ENCODE results near the gene CHRNA3. TPM values are rescaled to one million over a fixed set of nuclear protein-coding genes. Genes with fewer than 3 reads are reported as not detected.

The CHRNA3 gene
- total and polyA plus RNA-seq, 2 donors (not counting 1 experiment from before 2014, with no cell fraction given): not detected

DNA sequence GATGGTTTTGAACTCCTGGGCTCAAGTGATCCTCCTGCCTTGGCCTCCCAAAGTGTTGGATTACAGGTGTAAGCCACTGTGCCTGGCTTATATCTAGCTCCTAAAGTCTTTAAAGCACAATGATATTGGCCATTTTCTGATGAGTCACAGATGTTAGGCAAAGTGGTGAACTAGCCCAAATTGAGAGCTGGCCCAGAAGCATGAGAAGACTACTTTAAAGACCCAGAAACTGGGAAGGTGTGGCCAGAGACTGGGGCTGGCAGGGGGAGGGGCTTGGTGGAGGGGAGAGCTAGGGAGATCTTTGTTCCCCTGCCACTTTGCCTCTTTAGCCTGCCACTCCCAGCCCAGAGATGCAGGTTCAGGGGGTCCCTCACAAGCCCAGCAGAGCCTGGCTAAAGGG lies 21.6 kb downstream of the CHRNA3 start:
- no peak overlapping the region for H3K9ac ChIP-seq (ENCODE audit: low read length)
- H3K79me2 ChIP-seq (ENCODE audit: control insufficient read depth, insufficient read depth, low read length): no peaks in the 10 kb centered on the region
- no peak overlapping the region for H3K27ac ChIP-seq (ENCODE audit: low read length in 2 of 2)
- H3K27me3 Mint-ChIP-seq: peaks cover 13% of the 10 kb centered on the region
- H3K36me3 ChIP-seq (replicated peaks in 1 of 2; ENCODE audit: control extremely low read depth in 1 of 2, control insufficient read depth in 1 of 2, extremely low read depth in 1 of 2, insufficient read depth in 2 of 2, low read length in 1 of 2): no peaks in the 10 kb centered on the region
- H3K4me2 ChIP-seq (replicated peaks; ENCODE audit: low read depth, low read length, poor library complexity, severe bottlenecking): no peak overlapping the region
- no peak for TF ChIP-seq EZH2 (IDR thresholded peaks at IDR 0.05; ENCODE audit: borderline replicate concordance, insufficient read depth, low read depth, low read length, poor library complexity, severe bottlenecking)
- TF ChIP-seq, protein P1, sequence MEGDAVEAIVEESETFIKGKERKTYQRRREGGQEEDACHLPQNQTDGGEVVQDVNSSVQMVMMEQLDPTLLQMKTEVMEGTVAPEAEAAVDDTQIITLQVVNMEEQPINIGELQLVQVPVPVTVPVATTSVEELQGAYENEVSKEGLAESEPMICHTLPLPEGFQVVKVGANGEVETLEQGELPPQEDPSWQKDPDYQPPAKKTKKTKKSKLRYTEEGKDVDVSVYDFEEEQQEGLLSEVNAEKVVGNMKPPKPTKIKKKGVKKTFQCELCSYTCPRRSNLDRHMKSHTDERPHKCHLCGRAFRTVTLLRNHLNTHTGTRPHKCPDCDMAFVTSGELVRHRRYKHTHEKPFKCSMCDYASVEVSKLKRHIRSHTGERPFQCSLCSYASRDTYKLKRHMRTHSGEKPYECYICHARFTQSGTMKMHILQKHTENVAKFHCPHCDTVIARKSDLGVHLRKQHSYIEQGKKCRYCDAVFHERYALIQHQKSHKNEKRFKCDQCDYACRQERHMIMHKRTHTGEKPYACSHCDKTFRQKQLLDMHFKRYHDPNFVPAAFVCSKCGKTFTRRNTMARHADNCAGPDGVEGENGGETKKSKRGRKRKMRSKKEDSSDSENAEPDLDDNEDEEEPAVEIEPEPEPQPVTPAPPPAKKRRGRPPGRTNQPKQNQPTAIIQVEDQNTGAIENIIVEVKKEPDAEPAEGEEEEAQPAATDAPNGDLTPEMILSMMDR (IDR thresholded peaks at IDR 0.05): no peak
- CTCF ChIA-PET: interaction anchor here (0.5 kb wide), 1 partner anchor 38 kb away, joined by 3 read pairs; no protein-coding TSS in a partner anchor
- H3K9me3 Mint-ChIP-seq (ENCODE audit: insufficient read depth): no peaks in the 10 kb centered on the region
- no peak overlapping the region for H3K27ac Mint-ChIP-seq
- H3K27me3 ChIP-seq (replicated peaks in 1 of 4; ENCODE audit: control extremely low read depth in 1 of 4, control insufficient read depth in 3 of 4, insufficient read depth in 4 of 4, low read length in 3 of 4): peaks cover 0 to 8% (median 1%) of the 10 kb centered on the region in 4 experiments
- no peak overlapping the region for H3K4me3 Mint-ChIP-seq
- DNase-seq (no peak), ATAC-seq (ENCODE audit: low read depth) (no peak)
- no peak overlapping the region for H3K4me3 ChIP-seq (ENCODE audit: control extremely low read depth in 1 of 5, extremely low read depth in 1 of 5, insufficient read depth in 1 of 5, low read depth in 2 of 5, low read length in 4 of 5)
- H3K4me1 ChIP-seq (ENCODE audit: control insufficient read depth in 2 of 2, insufficient read depth in 2 of 2, low read length in 2 of 2): no peaks in the 10 kb centered on the region
- no peak overlapping the region for H2AFZ ChIP-seq (ENCODE audit: insufficient read depth, low read depth, low read length, poor library complexity, severe bottlenecking)
- no peaks in the 10 kb centered on the region for H4K20me1 ChIP-seq (ENCODE audit: control insufficient read depth, insufficient read depth, low read length, poor library complexity, severe bottlenecking)
- intact Hi-C loops (cut with micrococcal nuclease): no loop called here
- POLR2A ChIA-PET: no interaction called here
- H3K9me3 ChIP-seq (ENCODE audit: control extremely low read depth in 1 of 3, control insufficient read depth in 2 of 3, insufficient read depth in 1 of 3, low read length in 2 of 3): no peaks in the 10 kb centered on the region
- H3K4me1 Mint-ChIP-seq: no peaks in the 10 kb centered on the region

DNA sequence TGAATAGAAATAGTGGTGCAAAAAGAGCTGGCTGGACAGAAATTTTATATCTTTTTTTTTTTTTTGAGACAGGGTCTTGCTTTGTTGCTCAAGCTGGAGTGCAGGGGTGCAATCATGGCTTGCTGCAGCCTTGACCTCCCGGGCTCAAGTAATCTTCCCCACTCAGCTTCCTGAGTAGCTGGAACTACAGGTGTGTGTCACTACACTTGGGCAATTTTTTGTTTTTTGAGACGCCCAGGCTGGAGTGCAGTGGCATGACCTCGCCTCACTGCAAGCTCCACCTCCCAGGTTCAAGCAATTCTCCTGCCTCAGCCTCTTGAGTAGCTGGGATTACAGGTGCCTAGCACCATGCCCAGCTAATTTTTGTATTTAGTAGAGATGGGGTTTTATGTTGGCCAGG lies 22.4 kb downstream of the CHRNA3 start:
- intact Hi-C loops (cut with micrococcal nuclease): no loop called here
- Mint-ChIP-seq H3K27me3 (peaks cover 4% of the 10 kb centered on the region), H3K4me3 (no peak overlapping the region), H3K27ac (no peak overlapping the region), H3K4me1 (no peaks in the 10 kb centered on the region), H3K9me3 (ENCODE audit: insufficient read depth) (no peaks in the 10 kb centered on the region)
- Histone ChIP-seq H3K27me3 (replicated peaks in 1 of 4; ENCODE audit: control extremely low read depth in 1 of 4, control insufficient read depth in 3 of 4, insufficient read depth in 4 of 4, low read length in 3 of 4) (peaks cover 0 to 1% (median 0%) of the 10 kb centered on the region in 4 experiments), H3K4me3 (ENCODE audit: control extremely low read depth in 1 of 5, extremely low read depth in 1 of 5, insufficient read depth in 1 of 5, low read depth in 2 of 5, low read length in 4 of 5) (no peak overlapping the region), H3K4me1 (ENCODE audit: control insufficient read depth in 2 of 2, insufficient read depth in 2 of 2, low read length in 2 of 2) (no peaks in the 10 kb centered on the region), H3K9ac (ENCODE audit: low read length) (no peak overlapping the region), H3K4me2 (replicated peaks; ENCODE audit: low read depth, low read length, poor library complexity, severe bottlenecking) (no peak overlapping the region), H4K20me1 (ENCODE audit: control insufficient read depth, insufficient read depth, low read length, poor library complexity, severe bottlenecking) (no peaks in the 10 kb centered on the region), H3K27ac (ENCODE audit: low read length in 2 of 2) (no peak overlapping the region), H3K9me3 (ENCODE audit: control extremely low read depth in 1 of 3, control insufficient read depth in 2 of 3, insufficient read depth in 1 of 3, low read length in 2 of 3) (no peaks in the 10 kb centered on the region), H3K36me3 (replicated peaks in 1 of 2; ENCODE audit: control extremely low read depth in 1 of 2, control insufficient read depth in 1 of 2, extremely low read depth in 1 of 2, insufficient read depth in 2 of 2, low read length in 1 of 2) (no peaks in the 10 kb centered on the region), H2AFZ (ENCODE audit: insufficient read depth, low read depth, low read length, poor library complexity, severe bottlenecking) (no peak overlapping the region), H3K79me2 (ENCODE audit: control insufficient read depth, insufficient read depth, low read length) (no peaks in the 10 kb centered on the region)
- TF ChIP-seq EZH2 (IDR thresholded peaks at IDR 0.05; ENCODE audit: borderline replicate concordance, insufficient read depth, low read depth, low read length, poor library complexity, severe bottlenecking): no peak
- TF ChIP-seq, protein P1 (IDR thresholded peaks at IDR 0.05): no peak
- ChIA-PET CTCF (interaction anchor here (0.7 kb wide), 2 partner anchors 82 to 84 kb away, joined by 3 to 5 read pairs; no protein-coding TSS in a partner anchor), POLR2A (no interaction called here)
- ATAC-seq (ENCODE audit: low read depth) (no peak), DNase-seq (no peak)
- 95% methylated on average over 2 of the region's 3 CpGs for WGBS (ENCODE audit: insufficient coverage)
